GM19395 (cell line): ENCODE results near the gene GBP5.
A peak's percentile ranks its signal among the peaks of the same experiment; 100 is the strongest.

Source experiments
- ATAC-seq: cut with Tn5 transposase; IDR thresholded peaks from one replicate; pipeline ENCODE4 v1.9.1; 2021; ENCODE audit warnings: mild to moderate bottlenecking, moderate library complexity; ENCODE audit not compliant: unreplicated experiment

Gene GBP5

GRCh38 chr1:89272269-89273041 lies at the start of gene GBP5:
Gene GBP5, minus strand, starts transcription at chr1:89272860. Its CDS starts 3,305 bp downstream, at chr1:89269555.
- peak; percentile 80 for ATAC-seq

- ATAC-seq, result no peak
Measured at GRCh38 chr1:89322402-89322801, 49.7 kb upstream of the GBP5 start.

GRCh38 chr1:89312572-89312971 lies 39.9 kb upstream of the GBP5 start:
- no peak for ATAC-seq

- ATAC-seq, result no peak
Measured at GRCh38 chr1:89311757-89312156, 39.1 kb upstream of the GBP5 start.

GRCh38 chr1:89310976-89311375 lies 38.3 kb upstream of the GBP5 start:
- ATAC-seq, result peak; percentile 20

- peak; percentile 87 for ATAC-seq
Measured at GRCh38 chr1:89310505-89310904, 37.8 kb upstream of the GBP5 start.

- no peak for ATAC-seq
Measured at GRCh38 chr1:89309828-89310227, 37.2 kb upstream of the GBP5 start.

- ATAC-seq, result no peak
Measured at GRCh38 chr1:89306273-89306672, 33.6 kb upstream of the GBP5 start.

GRCh38 chr1:89305493-89305892 lies 32.8 kb upstream of the GBP5 start:
- ATAC-seq, result no peak

- no peak for ATAC-seq
Measured at GRCh38 chr1:89304572-89305230, 32.0 kb upstream of the GBP5 start.

- no peak for ATAC-seq
Measured at GRCh38 chr1:89302697-89303332, 30.2 kb upstream of the GBP5 start.

GRCh38 chr1:89299739-89300463 lies 27.2 kb upstream of the GBP5 start:
- ATAC-seq, result peak; percentile 90

- peak; percentile 49 for ATAC-seq
Measured at GRCh38 chr1:89298461-89298860, 25.8 kb upstream of the GBP5 start.

GRCh38 chr1:89295187-89295586 lies 22.5 kb upstream of the GBP5 start:
- ATAC-seq, result no peak

GRCh38 chr1:89291276-89291675 lies 18.6 kb upstream of the GBP5 start:
- no peak for ATAC-seq

GRCh38 chr1:89288051-89288340 lies 15.3 kb upstream of the GBP5 start:
- no peak for ATAC-seq

- peak; percentile 53 for ATAC-seq
Measured at GRCh38 chr1:89287181-89288050, 14.8 kb upstream of the GBP5 start.

- peak; percentile 95 for ATAC-seq
Measured at GRCh38 chr1:89286549-89287180, 14.0 kb upstream of the GBP5 start.

GRCh38 chr1:89285745-89286380 lies 13.2 kb upstream of the GBP5 start:
- ATAC-seq, result no peak
